22Rv1 (cell line): Measurements from ENCODE around the gene SDC4.

Experiments
- H3K27ac ChIP-seq: fragments of 450-650 bp; 2 replicates; pipeline ENCODE4 v1.5.1; 2017
- CTCF ChIP-seq: fragments of 450-650 bp; IDR thresholded peaks from 2 replicates; pipeline ENCODE4 v1.5.1; 2017; ENCODE audit warnings: mild to moderate bottlenecking
- ZFX ChIP-seq: fragments of 450-650 bp; IDR thresholded peaks from 2 replicates; pipeline ENCODE4 v1.6.1; 2017; ENCODE audit warnings: antibody characterized with exemption, borderline replicate concordance

The SDC4 gene

GRCh38 chr20:45315672-45316071 is 32.6 kb downstream of the SDC4 start:
- no peak overlapping the region for H3K27ac ChIP-seq
- TF ChIP-seq CTCF = no peak
- no peak for TF ChIP-seq ZFX

GRCh38 chr20:45313943-45314342 is 34.3 kb downstream of the SDC4 start:
- no peak for TF ChIP-seq ZFX
- TF ChIP-seq CTCF = no peak
- H3K27ac ChIP-seq = no peak overlapping the region

- TF ChIP-seq CTCF = no peak
- no peak for TF ChIP-seq ZFX
- no peak overlapping the region for H3K27ac ChIP-seq
These were observed 35.0 kb downstream of the SDC4 start for GRCh38 chr20:45313065-45313695.

- H3K27ac ChIP-seq = no peak overlapping the region
- TF ChIP-seq CTCF (no peak), ZFX (no peak)
These were observed 36.0 kb downstream of the SDC4 start for GRCh38 chr20:45312241-45312640.

GRCh38 chr20:45311589-45312211 is 36.5 kb downstream of the SDC4 start:
- no peak overlapping the region for H3K27ac ChIP-seq
- TF ChIP-seq CTCF = peak; percentile 96
- TF ChIP-seq ZFX = no peak

GRCh38 chr20:45309075-45309474 is 39.1 kb downstream of the SDC4 start:
- H3K27ac ChIP-seq = no peak overlapping the region
- TF ChIP-seq CTCF = no peak
- TF ChIP-seq ZFX = no peak

- TF ChIP-seq ZFX = no peak
- peak; percentile 63 for TF ChIP-seq CTCF
- H3K27ac ChIP-seq = no peak within 1 kb of the TSS
These were observed 40.0 kb downstream of the SDC4 start, which contains the start of gene MATN4 for GRCh38 chr20:45308117-45308778. MATN4 (minus strand) TSS chr20:45308299; CDS start chr20:45305582, 2,717 bp downstream.
